Skeletal muscle cell (primary cell): ENCODE results near the gene RIPK4.

Experiments
- DNase-seq: peaks from one replicate; pipeline ENCODE4 v3.0.0-alpha.2; 2010; ENCODE audit warnings: low read depth
- H3K4me3 ChIP-seq: 2 replicates; pipeline ENCODE4 v1.5.1; 2011; ENCODE audit warnings: low read depth, mild to moderate bottlenecking, control low read depth, low read length, moderate library complexity

RIPK4 gene

DNA sequence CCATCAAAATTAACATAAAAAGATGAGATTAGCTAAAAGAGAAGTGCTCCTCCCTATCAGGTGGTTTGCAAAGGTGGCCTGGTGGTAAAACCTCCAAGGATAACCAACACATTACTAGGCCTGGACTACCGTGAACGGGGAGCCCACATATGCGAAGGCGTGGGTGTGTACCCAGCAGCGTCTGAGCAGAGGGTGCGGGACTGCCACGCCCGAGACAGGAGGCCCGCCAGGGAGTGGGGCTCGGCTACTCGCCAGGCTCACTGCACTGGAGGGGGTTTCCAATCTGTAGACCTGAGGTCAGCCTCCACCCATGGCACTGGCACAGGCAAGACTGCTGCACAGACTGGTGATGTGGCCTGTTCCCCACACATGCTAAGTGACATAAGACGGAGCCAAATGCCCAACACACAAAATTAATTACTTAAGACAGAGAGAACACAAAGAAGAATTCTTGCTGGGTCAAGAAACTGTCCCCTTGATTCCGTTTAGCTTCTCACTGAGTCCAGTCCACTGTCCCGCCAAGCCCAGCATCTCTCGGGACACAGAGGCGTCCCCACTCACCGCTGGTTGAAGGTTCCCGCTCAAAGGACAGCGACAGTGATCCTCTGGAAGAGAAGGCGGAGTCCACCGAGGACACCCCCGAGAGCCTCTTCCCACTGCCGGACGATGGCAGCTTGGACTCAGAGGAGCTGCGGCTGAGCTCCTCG, 23.4 kb downstream of the RIPK4 start:
- no peak overlapping the region for H3K4me3 ChIP-seq
- DNase-seq, result no peak

DNA sequence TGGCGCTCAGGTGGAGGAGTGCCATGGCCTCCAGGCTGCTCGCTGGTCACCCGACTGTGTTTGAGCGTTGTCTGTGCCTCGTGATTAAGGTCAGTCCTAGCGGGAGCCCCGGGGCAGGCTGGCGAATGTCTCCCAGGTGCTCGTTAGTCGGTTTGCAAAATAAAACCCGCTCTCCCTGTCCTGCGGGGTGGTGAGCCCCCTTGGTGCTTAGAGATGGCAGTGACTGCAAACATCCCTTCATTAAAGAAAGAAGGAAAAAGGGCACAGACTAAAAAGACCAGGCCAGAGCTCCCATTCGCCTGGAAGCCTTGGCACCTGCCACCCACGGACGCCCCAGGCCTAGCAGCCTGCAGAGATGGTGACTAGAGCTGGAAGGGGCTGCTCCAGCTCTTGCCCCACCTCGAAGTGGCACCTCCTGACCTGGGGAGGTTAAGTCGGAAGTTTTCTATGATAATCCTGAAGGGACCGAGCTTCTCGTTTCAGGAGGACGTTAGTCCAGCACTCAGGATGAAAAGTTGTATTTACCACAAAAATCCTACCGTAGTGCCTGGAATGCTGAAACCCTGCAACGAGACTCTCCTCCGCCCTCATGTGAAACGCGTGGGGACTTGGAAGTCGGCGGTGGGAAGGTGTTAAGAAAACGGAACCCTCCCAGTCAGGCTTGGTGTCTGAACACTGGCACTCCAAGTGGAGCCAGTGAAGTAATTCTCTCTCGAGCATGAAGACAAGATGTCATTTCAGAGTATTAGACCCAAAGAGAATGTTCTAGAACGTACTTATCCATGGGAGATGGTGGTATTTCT, 24.6 kb downstream of the RIPK4 start:
- no peak for DNase-seq
- H3K4me3 ChIP-seq, result no peak overlapping the region

DNA sequence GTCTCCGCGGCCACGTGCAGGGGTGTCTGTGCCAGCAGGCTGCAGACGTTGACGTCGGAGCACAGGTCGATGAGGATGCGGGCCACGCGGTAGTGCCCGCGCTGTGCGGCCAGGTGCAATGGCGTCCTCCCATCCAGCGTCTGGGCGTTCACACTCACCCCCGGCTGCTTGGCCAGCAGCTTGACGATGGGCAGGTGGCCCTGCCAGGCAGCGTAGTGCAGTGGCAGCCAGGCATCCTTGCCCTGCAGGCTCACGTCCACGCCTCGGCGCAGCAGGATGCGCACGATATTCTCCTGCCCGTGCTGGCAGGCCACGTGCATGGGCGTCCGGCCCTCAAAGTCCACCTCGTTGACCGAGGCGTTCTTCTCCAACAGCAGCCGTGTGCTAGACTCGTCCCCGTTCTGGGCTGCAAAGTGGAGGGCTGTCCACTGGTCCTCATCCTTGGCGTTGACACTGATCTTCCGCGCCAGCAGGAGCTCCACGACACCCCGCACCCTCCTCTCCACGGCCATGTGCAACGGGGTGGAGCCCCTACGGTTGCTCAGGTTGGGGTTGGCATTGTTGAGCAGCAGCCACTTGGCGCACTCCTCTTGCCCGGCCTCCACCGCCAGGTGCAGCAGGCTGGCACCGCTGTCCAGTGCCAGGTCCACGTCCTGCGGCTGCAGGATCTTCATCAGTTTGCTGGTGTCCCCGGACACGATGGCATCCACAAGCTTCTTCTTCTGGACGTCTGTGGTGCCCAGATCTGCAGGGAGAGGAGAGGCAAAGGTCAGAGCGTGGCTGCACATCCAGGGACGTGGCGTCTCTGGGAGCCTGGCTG, 25.4 kb downstream of the RIPK4 start:
- no peak for DNase-seq
- no peak overlapping the region for H3K4me3 ChIP-seq

DNA sequence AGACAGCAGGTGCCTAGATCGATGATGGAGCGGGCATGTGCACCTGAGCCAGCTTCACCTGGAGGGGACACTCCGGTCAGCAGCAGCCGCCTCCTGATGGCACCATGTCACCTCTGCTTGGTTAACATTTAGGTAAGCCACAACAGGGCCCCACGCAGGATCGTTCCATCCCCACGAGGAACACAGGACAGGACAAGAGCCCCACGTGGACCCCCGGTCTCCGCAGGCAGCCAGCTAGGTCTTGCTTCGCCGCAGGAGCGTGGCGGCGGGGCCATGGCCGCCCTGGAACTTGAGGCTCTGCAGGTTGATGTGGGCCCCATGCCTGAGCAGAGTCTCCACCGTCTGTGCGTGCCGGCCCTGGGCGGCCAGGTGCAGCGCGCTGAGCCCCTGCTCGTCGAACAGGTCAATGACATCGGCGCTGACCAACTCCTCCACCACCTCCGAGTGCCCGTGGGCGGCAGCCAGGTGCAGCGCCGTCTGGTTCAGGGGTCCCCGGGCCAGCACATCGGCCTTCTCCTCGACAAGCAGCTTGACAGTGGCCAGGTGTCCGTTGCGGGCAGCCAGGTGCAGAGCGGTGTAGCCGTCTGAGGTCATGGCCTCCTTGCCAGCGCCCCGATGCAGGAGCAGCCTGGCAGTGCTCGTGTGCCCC, 26.1 kb downstream of the RIPK4 start:
- no peak for DNase-seq
- no peak overlapping the region for H3K4me3 ChIP-seq

DNA sequence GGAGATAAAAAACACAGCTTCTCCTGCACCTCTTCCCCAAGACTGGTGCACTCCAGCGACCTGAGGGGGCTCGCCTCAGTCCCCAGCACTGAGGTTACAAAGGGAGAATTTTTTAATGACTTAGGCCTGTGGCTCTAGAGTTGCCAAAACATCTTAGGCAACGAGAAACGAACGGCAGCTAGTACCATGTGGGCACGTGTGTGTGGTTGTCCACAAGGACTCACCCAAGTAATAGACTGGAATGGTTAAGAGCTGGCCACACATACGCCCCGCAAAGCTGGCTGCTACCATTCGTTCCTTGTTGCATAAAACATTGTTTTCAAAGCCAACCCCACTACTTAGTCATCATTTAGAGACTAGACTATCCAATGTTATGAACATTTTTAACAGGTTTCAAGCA, 26.9 kb downstream of the RIPK4 start:
- no peak overlapping the region for H3K4me3 ChIP-seq
- no peak for DNase-seq

DNA sequence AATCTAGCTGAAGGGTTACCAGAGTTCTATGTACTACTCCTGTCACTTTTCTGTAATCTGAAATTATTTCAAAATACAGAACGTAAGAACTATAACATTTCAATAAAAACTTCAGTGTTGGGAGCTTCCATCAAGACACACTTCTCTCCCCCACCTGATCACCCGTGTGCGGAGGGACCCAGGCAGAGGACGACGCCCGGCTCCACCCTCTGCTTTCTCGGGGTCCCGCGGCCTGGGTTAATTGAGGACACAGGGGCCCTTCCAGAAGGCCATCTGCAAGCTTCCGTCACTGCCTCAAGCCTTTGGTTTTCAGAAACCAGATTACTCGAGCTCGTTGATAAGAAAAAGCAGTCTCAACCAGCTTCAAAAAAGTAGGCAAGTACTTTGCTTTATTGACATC, 27.8 kb downstream of the RIPK4 start:
- no peak for DNase-seq
- H3K4me3 ChIP-seq, result no peak overlapping the region

DNA sequence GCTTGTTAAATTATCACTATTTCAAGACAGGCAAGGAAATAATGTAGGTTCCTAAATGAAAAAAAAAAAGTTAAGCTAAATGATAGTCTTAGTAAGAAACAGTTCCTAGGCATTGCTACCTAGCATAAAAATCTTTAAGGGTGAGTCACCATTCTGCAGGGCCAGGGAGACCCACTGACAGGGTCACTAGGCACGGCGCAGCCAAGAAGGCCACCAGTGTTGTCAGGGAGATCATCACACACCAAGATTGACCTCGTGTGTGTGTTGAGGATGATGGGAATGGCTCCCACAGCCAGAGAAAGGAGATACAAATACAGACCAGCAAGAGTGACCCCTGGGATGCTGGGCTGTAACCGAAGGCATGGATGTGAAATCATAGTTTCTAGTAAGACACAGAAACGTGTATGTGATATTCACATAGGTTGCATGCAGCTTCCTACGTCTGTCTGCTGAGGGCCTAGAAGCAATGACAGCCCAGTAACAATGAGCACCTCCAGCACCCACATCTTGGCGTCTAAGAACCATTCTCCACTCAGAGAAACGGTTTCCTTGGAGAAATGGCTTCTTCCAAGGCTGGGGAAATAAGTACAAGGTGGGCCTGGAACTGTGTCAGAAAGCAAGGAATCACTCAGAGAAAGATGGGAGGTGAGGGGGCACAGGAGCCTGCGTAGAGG, 29.1 kb downstream of the RIPK4 start:
- no peak overlapping the region for H3K4me3 ChIP-seq
- no peak for DNase-seq

DNA sequence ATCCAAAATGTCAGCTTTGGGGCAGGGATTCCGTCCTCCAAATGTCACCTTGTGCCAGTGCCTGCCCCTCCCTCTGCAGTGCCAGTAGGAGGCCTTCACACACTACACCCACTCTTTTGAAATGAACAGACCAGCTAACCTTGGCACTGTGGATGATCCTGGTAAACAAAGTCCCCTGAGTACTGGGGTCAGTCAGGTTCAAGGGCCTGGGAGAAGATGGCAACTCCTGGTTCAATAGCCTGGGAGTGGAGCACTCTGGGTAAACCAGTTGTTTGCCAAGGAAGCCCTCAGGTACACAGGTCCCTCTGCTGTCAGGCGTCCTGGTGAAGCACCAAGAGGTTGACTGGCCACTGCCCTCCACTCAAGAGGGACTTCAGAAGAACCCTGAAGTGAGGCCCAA, 30.4 kb downstream of the RIPK4 start:
- H3K4me3 ChIP-seq, result no peak overlapping the region
- no peak for DNase-seq

DNA sequence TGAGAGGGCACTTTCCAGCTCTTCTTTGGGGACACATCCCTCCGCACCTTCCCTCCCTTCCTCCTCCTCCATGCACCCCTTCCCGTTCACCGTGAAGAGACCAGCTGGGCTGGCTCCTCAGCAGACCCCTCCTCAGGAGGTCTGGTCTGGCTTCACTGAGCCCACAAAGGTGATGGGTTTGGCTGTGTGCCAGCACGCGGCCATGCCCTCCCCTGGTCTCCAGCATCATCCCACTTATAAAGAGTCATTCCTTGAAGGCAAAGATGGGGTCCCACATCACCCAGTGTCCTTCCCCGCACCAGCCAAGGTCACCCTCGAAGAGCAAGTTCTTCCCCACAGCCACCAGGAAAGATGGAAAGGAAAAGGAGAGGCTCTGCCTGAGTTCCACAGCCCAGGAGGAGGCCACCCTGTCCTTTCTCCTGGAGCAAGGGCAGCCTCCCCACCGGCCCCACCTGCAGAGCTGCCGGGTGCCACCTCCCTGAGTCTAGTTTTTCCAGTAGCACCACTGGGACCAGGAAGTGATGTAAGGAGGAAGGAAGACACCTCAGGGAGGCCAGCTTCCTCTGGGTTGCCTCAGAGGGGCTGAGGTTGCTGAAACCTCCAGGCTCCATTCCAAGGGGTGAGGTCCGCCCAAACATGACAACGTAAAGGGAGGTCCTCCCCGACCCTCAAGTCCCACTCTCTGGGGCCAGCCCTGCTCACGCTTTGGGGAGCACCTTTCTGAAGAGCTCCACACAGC, 32.7 kb downstream of the RIPK4 start:
- no peak for DNase-seq
- no peak overlapping the region for H3K4me3 ChIP-seq

DNA sequence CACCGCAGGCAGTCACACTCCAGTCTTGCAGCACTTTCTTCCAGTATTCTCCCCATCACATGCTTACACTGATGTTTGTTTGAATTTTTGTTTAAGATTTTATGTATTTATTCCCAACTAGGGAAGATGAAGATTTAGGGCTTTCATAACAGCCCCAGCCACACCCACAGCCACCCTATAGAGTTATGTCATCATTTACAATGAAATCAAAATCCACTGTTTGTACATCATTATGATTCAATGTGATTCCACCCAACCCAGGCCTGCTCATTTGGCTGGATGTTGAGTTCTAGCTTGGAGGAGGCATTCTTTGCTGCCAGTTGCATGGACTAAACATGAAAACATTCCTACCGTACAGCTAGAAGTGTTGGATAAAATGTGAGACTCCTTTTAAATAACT, 35.8 kb downstream of the RIPK4 start:
- DNase-seq, result no peak
- H3K4me3 ChIP-seq, result no peak overlapping the region

DNA sequence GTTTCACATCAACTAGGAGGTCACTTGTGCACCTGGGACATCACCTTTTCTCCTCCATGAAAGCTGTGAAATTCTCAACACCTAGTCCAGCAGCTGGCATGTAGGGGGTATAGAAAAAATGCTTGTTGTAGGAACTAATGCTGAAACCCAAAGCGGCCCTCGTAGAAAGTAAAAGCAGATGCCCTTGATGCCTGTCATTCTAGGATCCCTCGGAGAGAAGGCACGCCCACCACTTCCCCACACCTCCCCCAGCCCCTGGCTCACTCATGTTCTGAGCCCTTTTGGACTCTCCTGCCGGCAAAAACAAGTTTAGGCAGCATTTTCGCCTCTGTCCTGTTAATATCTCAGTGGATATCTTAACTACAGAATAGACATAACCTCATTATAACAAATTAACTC, 36.5 kb downstream of the RIPK4 start:
- no peak for DNase-seq
- no peak overlapping the region for H3K4me3 ChIP-seq

DNA sequence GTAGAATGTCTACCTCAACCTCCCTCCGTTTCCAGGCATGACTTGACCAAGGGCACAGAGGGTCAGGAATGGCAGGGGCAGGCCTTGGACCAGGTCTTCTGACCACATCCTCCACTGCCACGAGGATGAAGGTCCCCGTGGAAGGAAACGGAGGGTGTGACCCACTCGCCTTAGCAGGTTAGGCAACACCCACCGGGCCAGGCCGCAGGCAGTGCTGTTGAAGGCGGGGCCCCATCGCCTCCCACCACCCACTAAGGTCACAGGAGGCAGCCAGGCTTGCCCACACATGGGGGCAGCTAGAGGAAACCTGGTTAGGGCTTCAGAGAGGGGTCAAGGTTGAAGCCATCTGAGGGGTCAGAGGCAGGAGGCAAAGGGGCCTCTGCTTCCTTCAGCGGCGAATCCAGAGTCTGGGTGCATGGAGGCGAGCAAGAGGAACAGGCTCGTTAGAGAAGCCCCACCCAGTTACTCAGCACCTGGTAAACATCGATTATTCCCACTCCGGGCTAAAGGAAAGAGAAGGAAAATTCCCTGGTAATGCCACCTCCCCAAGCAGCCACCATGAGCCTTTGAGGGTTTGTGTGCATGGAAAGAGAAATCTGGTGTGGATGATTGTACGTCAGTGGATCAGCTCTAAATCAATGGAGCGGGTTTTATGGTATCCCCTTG, 37.0 kb downstream of the RIPK4 start:
- DNase-seq, result no peak
- H3K4me3 ChIP-seq, result no peak overlapping the region

DNA sequence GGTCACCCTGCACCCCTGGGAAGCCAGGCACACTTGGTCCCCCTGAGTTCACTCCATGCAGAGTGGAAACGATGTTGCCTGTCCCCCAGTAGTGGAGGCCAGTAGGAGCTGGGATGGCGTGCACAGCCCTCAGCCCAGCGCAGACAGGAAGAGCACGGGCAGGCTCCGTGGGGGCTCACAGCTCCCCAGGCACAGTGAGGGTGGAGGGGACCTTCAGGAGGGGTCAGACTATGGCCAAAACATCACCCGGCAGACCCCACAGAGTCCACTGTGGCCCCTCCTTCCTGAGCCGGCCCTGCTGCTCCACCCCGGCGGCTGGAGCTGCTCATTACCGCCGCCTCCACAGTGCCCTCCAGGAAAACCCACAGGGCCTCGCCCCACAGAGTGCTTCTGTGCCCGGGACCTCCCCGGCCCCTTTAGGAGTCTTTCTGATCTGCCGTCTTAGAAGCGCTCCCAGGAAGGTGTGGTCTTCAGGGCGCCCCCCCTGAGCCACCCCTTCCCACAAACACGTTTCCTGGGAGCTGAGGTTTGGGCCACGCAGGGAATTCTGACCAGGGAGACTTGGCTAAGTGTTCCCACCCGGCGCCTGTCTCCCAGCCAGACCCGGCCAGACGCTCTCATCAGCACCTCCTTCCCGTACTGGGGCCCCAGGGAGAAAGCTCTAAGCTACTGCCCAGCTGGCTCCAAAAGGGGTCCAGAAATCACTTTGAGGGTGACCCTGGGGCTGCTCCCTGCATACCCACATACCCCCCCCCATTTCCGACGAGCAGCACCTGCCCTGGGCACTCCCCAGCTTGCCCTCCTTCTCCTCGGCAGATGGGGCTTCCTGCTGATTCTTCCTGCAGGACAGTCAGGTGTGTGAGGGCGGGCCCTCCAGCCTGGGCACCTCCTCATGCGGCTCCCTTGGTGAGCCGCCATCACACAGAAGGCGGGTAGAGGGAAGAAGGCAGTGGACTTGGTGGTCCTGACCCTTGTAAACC, 38.8 kb downstream of the RIPK4 start:
- no peak overlapping the region for H3K4me3 ChIP-seq
- DNase-seq, result no peak

DNA sequence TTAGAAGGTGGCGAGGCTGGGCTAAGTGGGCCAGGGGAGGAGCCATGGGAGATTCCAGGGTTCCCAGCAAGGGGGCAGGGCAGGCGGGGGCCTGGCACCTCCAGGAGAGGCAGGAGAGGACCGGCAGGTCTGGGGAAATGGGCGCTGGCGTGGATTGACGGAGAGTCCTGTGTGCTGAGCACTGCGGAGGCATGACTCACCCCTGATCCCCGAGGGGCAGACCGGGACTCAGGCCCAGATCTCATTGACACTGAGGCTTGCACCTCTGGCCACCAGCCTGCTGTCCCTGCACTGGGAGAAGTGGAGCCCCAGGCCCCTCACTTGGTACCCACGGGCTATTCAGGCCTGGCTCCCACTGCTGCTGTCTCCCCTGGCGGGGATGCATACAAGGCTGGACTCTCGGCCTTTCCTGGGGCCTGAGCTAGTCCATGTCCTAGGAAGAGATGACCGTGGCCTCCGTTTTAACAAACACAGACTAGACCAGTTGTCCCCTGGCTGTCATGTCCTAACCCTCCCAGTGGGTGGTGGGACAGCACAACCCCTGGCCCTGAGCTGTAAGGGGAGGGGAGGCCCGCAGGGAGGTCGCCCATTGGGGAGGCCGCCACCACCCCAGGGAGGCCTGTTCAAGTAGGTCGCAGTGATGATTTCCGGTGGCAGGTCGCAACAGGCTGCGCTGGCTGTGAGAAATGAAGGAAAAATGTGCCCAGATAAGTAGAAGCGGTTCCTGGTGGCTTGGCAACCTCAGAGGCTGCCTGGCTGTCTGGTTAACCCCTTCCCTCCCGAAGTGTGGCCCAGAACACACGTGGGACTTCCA, 39.7 kb downstream of the RIPK4 start:
- DNase-seq, result peak; percentile 42

DNA sequence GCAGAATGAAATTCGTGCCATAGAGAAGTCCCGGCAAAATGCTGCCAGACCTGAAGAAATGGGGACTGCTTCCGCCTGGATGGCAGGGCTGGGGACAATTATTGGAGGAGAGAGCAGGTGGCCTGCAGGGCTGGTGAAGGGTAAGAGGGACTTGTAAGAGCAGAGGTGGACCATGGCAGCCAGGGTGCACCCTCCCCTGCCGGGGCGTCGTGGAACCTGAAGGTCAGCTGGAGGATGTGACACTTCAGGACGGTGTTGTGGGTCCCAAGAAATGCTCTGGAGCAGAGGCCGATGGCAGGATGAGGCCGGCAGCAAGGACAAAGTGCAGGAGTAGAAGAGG, 40.3 kb downstream of the RIPK4 start:
- DNase-seq, result no peak
- H3K4me3 ChIP-seq, result no peak overlapping the region

More for the DNA sequence above, 39.7 kb downstream of the RIPK4 start:
- no peak overlapping the region for H3K4me3 ChIP-seq

DNA sequence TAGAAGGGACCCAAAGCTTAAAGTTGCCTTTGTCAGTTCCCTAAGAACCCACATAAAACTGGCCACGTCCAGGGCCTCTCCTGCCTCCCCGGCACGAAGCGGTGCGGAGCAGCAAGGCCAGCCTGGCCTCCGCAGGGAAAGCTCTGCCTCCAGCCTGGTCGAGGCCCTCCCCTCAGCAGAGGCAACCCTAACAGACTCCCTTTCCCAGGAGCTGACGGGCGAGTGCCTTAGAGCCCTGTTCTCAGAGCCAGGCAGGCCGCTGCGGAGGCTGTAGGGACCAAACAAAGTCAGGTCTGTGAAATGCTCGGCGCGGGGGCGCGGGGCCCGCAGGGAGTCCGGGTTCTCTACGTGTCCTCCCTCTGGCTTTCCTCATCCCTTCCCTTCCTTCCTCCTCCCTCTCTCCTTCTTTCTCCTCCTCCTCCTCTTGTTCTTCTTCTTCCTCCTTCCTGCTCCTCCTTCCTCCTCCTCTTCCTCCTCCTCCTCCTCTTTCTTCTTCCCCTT, 40.7 kb downstream of the RIPK4 start:
- no peak for DNase-seq
- no peak overlapping the region for H3K4me3 ChIP-seq
